ENCODE measurements around the gene POU3F3.

Gene POU3F3

DNA sequence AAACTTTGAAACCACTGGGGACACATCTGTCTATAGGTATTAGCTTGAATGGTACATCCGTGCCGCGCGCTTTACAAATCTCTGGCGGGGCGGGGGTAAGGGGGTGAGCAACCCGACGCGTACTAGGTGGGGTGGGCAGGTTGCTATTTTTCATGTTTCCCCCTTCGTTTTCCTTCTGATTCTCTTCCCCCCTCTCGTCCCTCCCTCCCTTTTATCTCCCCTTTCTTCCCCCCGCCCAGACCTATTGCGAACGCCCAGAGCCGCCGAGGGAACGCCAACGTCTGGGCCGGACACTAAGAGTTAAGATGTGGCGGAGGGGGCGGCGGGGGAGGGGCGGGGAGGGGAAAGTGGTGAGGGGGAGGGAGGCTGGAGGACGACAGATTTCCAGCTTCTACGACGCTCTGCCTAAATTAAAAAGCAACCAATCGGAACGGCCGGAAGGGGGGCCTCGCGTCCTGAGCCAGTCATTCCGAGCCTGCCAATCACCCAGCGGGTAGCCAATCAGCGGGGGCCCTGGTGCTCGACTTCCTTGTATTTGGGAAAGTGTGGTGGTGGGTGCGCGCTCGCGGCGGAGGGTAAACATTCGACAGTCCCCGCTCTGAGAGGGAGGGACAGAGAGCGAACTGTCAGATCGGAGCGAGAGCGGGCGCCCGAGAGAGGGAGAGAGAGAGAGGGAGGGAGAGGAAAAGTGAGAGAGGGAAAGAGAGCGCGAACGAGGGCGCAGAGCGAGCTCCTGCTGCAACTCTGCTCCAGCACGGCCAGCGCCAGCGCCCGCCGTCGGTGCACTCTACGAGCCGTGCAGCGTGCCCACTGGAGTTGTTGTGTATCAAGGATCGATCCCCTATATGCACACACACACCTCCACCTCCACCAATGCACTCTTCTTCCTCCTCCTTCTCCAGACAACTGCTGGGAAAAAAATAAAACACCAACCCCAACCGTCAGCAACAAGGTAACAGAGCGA is at the start of gene POU3F3:
POU3F3 (plus strand) TSS at position 582 of the 964 bp plus-strand sequence. CDS start 1,396 bp downstream, outside the sequence.
- peak; percentile 83 for DNase-seq

DNA sequence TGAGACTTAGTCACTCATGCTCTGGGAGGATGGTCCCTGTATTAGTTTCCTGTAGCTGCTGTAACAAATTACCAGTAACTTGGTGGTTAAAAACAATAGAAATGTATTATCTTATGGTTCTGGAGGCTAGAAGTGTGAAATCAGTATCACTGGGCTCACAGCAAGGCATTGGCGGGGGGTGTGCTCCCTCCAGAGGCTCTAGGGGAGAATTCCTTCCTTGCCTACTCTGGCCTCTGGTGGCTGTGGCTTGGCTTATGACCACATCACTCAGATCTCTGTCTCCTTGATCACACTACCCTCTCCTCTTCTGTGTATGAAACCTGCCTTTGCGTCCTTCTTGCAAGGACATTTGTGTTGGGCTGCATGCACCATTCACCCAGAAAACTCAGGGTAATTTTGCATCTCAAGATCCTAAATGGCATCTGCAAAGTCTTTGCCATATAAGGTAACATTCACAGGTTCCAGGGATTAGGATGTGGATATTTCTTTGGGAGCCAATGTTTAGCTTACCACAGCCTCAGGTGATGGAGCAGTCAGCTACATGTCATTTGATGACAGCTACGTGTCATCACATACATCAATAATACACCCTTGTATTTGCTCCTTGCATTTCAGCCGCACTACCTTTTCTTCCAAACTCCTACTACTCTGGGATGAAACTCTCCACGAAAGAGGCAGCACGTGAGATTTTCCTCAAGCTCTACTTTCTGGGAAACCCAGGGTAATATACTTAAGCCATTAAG is 49.6 kb upstream of the POU3F3 start:
- DNase-seq: peak; percentile 19

DNA sequence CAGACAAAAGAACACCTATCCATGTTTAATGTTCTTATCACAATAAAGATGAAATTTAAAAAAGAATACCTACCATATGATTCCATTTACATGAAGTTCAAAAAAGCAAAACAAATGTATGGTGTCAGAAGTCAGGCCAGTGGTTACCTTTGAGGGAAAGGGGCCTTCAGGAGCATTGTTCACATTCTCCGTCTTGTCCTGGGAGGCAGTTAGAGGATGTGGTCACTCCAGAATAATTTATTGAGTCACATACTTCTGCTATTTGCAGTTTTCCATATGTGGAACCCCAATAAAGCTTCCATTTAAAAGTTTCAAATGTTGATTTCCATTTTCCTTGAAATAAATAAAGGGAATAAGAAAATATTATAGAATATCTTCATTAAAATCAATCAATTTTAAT is 41.6 kb upstream of the POU3F3 start:
- DNase-seq: no peak

DNA sequence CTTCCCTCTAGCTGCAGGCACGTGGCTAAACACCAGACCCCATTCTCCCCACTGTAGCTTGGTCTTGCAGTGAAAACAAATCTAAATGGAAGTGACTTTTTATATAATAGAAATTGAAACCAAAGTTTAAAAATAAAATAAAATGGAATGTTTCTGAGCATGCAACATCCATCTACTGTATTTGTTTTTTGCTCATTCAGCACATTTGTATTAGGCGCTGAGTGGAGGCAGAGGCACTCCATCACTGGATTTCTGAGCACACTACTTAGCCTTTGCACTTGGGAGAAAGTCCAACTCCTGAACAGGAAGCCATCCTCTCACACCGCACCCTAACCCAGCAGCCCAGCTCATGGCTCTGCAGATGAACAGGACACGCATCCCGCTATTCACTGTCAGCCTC is 37.8 kb upstream of the POU3F3 start:
- no peak for DNase-seq

DNA sequence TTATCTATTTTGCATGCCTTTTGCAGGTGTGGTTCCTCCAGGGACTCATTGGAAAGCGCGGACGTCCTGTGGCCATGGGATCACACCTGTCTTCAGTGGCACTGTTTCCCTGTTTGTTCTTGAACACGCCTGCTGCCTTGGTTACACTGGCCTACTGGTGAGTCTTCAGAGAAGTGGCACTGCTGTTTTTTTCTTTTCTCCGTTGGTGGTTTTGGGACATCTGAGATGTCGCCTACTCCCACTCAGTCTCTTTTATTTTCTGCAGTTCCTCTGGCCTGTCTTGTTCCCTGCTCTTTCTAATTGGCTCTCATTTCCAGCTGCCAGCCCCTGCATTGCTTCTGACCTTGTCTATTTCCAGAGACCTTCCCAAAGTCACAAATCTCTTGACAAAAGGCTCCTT is 35.7 kb upstream of the POU3F3 start:
- no peak for DNase-seq

DNA sequence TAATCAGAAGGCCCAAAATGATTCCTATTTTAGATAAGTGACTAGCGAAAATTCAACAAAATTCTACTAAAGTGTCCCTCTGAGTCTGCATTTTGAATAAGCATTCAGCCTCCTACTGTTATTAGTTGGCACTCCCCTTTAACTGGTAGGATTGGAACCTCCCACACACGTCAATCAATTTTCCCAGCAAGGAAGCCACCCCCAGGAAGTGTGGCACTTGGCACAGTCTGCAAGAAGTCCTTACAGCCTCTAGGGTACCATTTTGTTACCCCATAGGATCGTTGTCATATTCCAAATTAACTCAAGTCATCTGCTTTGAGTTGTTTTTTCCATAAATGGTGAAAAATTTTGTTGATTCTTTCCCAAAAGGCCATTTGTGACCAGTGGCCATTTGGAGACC is 33.8 kb upstream of the POU3F3 start:
- no peak for DNase-seq

DNA sequence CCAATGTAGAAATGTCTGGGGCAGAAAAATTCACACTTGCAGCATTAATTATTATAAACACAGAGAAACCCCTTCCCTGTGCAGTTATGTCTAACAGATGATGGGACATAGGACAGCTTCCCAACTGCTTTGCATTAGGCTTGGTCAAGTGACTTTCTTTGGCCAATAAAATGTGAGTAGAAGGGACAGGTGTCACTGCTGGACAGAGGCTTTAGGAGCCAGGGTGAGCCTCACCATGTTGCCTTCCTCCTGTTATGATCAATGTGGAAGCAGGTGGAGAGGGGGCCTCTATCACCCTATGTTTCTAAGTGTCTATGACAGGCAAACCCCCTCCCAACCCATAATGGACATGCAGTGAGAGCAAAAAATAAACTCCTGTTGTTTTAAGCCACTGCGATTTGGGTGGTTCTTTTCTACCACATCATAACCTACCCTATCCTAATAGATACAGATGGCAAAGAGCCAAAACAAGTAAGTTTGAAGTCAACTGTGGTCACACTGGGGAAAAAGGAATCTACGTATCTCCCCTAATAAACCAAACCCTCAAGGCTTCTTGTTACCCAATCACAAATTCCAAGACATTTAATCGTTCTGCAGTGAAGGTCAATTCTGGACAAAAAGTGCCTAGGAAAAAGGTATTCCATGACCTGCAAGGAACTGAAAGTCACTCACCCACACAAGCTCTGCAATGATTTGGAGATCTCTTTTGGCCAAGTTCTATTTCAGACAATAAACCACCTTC is 28.6 kb upstream of the POU3F3 start:
- no peak for DNase-seq

DNA sequence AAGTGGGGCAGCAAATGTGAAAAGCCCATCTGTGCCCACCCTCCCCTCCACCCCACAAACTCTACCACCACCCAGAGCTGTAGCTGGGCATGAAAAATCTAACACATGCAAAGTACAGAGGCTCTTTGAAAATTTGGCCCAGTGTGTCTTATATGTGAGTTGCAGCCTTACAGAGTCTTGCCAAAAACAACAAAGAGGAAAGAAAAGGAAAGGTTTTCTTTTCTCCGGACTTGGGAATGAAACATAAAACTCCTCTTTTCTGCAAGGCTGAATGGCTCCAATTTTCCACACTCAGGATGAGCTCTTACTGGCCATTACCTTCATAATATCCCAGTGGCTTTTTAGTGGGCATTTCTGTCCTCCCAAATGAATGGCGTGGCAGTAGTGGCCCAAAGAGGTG is 27.9 kb upstream of the POU3F3 start:
- DNase-seq: no peak

DNA sequence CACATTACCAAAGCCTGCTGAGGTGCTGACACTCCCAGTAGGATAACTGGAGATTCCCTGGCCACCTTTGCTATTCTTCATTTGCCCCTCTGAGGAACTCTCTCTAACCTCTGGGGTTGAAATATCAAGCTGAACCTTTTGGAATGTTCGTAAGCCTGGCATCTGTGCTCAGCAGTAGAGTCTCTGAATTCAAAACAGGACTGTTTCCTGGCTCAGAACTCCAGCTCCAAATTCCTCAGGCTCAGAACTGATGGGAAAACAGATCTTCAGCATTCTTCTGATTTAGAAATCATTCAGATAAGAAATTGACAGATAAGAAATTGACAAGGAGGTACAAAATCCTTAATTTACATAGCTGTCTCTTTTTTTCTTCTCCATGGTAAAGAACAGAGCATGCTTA is 22.2 kb upstream of the POU3F3 start:
- DNase-seq: no peak

DNA sequence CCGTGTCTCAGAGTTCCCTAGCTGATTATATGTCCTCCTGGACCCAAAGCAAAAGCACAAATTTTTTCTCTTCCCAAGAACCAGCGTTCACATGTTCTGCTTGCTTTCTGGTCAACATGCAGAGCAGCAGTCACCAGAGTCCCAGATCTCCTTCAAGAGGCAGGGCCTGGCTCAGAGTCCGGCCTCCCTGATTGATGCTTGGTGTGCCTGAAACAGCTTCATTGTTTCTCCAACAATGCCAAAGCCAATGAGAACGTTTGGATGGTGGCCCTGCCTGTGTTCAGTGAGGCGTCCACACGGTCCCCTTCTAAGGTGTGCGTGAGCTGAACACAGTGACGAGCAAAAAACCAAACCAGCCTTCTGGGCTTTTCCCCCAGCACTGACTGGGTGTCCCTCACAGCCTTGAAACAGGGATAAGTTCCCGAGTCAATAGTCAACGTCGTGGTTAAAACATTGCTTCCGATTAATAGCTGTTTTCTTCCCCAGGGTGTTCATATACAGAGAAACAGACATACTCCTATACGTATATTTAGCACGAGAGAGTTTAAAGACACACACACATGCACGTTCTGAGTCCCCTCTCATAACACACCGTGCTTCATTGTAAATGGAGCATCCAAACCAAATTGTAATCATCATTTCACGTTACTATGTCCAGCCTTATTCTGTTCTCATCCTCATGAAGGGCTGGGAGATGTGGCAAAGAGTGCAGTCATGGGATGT is 19.3 kb upstream of the POU3F3 start:
- no peak for DNase-seq

DNA sequence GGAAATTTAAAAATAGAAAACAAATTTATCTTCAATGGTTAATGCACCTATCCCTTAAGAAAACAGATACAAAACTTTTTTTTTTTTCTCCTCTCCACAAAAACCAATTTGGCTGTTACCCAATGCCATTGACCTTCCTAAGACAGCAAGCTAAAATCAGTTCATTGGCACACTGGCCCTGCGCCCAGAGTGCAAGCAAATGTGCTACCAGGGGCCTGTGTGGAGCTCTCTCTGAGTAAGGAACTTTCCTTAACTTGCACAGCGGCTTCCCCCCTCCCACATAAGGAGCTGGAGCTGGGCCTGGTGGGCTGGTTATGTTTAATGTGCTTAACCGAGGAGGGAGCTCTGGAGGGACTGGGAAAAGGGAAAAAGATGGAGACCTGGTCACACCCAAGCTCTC is 17.6 kb upstream of the POU3F3 start:
- DNase-seq: no peak

DNA sequence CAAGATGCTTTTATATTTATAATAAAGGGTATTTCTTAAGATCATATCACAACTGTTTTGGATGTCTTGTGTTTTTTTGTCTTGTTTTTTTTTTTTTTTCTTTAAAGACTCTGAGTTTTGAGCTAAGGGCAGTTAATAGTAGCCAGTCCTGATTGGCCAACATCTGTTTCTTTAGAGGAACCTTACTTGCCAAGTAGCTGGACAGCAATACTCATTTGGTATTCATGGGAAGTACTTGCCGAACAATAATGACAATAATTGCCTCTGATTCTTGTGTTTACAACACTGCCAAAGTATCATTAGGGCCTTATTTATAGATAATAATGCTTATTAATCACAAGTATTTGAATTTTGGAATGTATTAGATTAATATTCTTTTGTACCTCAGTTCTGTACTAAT is 17.1 kb upstream of the POU3F3 start:
- no peak for DNase-seq

DNA sequence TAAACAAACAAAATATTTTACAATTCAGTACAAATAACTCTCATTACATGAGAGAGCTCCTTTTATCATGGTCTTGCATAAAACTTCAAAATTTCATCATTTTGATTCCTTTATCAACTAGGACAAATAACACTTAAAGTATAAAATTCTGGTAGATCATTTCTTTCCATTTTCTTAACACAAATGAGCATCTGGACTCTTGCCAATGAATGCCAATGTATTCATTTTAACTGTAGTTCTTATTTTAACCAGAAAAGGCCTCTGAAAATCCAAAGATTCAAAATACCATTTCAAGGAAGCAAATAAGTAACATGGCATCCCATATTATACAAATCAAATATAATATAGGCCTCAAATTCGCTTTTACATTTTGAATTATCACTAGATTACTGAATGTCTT is 13.8 kb upstream of the POU3F3 start:
- DNase-seq: no peak

DNA sequence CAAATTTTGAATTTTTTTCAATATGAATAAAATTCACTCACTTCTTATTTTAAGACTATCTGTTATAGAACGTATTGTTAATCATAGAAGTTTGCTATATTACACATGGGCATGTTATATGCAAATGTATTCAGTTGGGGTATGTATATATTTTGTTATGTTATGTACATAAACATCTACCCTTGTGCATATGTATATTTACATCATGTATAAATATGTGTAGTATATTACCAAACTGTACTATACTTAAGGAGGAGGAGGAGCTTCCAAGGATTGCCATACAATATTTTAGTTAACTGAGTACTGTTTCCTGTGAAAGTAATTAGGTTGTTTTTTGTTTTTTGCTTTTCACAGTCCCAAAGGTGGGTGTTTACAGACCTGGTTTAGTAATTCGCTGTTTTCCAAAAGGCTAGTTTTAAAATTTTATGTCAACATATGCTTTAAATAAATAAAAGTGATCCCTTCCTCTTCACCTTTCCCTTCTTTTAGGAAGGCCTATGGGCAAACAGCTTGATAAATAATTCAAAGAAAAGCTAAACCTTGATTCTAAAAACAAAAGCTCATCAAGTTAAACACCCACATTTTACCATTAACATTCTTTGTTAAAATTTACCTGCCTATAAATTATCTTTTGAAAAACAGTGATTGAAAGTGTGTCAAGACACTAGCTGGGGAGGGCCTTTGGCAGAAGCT is 12.9 kb upstream of the POU3F3 start:
- DNase-seq: no peak

DNA sequence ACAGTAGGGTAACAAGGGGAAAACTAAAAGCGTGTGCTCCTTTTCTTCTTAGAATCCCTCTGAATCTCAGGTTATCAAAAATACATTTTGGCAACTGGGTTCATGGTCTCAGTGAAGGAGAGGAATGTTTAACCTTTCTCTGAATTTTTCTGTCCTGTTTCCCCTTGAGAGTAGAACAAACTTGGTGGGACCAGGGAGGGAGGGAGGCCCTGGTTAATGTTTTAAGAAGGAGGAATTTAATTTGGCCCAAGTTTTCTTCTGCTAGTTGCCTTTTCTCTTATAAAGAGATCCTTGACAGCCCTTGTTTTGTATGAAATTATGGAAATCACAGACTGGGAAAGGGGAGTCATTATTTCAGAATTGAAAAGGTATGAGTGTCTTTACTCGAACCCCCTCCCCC is 12.2 kb upstream of the POU3F3 start:
- no peak for DNase-seq

DNA sequence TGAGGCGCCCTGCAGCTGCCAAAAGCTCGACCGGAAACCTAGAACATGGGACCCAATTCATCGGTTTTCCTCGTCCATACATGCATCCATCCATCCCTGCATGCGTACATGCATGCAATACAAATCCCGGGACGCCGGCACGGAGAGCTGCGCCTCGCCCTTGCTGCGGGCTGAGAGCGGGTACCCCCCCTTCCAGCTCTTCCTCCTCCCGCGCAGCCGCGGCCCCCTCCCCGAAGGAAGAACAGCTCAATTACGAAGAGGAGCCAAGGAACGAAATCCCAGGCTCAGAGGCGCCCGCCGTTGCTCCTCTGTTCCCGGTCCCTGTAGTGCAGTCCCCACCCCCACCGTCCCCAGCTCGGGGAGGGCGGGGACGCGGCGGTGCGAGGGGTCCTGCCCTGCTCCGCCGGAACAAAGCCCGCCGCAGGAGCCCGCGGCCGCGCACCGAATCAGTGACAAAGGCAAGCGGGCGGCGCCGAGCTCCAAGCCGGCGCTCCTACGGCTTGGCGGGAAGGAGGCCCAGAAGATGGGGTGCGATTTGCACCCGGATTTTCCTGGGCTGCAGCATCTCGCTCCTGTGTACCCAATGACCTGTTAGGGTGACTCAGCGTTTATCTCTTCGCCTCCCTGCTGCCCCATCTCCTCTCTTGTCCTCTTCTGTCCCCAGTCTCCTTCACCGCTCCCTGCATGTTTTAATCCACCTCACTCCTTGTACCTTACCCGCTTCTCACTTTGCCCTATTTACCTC is 8.9 kb upstream of the POU3F3 start:
- no peak for DNase-seq

DNA sequence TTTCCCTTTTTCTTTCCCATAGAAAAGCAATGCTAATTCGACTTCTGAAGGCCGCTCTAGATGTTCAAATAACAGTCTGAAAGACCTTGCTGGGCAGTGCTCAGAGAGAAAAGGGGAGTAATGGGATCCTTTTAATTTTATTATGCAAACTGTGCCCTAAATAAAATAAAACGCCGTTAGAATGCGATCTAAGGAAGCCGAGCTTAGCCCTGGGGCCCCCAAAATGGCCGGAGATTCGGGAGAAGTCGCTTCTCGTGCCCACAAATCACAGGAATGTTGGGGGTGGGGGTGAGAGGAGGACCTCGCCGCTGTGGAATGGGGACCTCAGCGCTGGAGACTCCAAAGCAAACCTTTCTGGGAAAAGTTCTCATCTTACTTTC is 8.4 kb upstream of the POU3F3 start:
- DNase-seq: no peak

DNA sequence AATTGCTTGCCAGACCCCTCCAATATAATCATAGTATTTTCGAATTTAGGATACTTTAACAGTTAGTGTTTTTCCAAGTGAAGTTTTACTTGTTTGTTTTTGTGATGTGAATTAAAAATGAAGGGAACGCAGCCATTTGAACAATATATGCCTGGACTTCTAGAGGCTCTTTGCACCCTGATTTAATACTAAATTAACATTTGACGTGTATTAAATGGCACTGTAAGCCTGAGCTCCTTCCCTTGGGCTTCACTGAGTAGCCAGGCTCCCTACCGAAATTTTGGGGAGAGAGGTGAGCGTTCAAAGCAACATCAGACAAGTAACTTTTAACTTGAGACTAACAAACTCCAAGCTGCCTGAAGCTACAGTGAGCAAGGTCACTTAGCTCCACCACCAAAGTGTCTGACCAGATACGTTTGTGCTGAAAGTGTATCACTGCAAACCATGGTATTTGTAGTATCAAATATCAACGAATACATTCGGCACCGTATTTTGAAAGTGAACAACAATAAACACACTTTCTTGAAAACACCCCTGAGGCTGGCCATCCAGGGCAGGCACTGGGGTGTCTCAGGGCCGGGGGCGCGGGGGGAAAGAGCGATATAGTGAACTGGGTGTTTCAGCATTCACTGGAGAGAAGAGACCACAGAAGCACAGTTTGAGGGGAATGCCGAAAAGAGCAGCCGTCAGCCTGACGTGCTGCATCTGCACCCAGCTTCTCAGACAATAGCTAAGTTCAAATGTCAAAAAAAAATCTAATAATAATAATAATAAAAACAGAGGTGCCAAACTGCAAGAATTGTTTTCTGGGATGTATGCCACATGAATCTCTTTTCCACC is 7.7 kb upstream of the POU3F3 start:
- DNase-seq: no peak

DNA sequence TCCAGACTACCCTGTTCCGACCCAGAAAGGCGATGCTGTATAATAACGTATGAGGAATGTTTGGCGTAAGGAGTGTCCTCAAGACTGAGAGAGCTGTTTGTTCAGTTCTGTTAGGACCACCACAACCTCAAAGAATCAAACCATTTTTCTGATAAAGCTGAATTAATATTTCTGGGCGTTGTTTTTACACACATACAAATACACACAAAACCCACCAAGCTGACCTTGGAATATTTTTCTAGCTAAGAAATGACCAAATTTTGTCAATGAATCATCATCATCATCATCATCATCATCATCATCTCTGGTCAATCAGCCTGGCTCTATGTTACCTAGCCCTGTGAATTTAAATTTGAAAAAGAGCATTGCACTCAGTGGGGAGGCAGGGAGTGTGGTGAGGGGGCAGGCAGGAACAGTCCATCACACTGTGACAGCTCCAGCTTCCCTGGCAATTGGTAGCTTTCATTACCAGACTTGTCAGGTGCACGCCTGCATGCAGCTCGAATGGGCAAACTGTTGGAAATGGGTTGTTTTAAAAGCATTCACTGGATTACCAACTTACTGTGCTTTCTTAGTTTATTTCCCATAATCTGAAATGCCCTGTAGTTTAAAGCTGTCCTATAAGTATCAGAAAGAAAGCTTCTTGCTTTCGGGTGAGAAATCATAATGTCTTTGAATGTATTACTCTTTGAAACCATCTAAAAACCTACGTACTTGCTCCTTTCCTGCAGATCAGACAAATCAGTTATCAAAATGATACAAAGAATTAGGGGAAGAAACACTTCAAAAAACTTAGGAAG is 6.9 kb upstream of the POU3F3 start:
- no peak for DNase-seq
